22Rv1 (cell line): Measurements from ENCODE around the gene USP34.

Experiments used
- ZFX ChIP-seq: fragments of 450-650 bp; IDR thresholded peaks from 2 replicates; pipeline ENCODE4 v1.6.1; 2017; ENCODE audit warnings: antibody characterized with exemption, borderline replicate concordance
- TF ChIP-seq, protein P1 (sequence below): fragments of 450-650 bp; IDR thresholded peaks from 2 replicates; pipeline ENCODE4 v1.5.1; 2017; ENCODE audit warnings: mild to moderate bottlenecking

DNA sequence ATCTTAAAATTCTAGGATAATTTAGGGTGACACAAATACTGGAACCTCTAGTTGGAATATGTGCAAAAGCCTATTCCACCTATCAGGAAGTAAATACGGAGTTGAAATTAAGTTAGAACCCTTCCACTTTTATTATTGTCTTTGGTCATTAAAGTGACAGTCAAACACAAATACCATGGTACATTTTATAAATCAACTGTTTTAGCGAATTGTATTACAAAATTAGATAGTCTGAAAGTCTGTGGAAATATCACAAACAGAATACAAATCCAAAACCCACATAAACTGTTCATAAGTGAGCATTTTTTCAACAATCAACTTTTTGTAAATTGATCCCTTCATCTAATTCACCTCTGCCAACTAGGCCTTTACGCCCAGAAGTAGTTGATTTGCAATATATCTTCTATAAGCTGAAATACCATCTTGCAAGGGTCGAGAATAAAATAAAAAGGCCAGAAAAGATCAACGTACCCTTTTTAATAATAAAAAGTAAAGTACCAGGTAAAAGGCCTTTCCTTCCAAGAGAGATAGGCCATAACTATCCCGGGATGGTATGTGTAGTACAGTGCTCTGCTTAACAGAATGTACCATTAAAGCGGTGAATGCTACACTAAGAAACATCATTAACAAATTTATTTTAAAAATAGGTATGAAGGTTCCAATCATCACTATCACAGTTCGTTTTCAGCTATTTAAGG is 1.3 kb downstream of the USP34 start:
- TF ChIP-seq, protein P1, sequence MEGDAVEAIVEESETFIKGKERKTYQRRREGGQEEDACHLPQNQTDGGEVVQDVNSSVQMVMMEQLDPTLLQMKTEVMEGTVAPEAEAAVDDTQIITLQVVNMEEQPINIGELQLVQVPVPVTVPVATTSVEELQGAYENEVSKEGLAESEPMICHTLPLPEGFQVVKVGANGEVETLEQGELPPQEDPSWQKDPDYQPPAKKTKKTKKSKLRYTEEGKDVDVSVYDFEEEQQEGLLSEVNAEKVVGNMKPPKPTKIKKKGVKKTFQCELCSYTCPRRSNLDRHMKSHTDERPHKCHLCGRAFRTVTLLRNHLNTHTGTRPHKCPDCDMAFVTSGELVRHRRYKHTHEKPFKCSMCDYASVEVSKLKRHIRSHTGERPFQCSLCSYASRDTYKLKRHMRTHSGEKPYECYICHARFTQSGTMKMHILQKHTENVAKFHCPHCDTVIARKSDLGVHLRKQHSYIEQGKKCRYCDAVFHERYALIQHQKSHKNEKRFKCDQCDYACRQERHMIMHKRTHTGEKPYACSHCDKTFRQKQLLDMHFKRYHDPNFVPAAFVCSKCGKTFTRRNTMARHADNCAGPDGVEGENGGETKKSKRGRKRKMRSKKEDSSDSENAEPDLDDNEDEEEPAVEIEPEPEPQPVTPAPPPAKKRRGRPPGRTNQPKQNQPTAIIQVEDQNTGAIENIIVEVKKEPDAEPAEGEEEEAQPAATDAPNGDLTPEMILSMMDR = no peak
- TF ChIP-seq ZFX = no peak
